GM19467 (cell line): ENCODE results near the gene DSG4.

Experiments
- ATAC-seq: cut with Tn5 transposase; IDR thresholded peaks from one replicate; pipeline ENCODE4 v1.9.1; 2021; ENCODE audit warnings: mild to moderate bottlenecking, moderate library complexity; ENCODE audit not compliant: unreplicated experiment

Gene DSG4

GRCh38 chr18:31403409-31403808, 26.8 kb downstream of the DSG4 start:
- ATAC-seq = no peak

- no peak for ATAC-seq
Observed at GRCh38 chr18:31407649-31408048, 31.1 kb downstream of the DSG4 start.

GRCh38 chr18:31409276-31409675, 32.7 kb downstream of the DSG4 start:
- ATAC-seq = no peak

GRCh38 chr18:31410716-31411483, 34.3 kb downstream of the DSG4 start:
- no peak for ATAC-seq

- ATAC-seq = no peak
Observed at GRCh38 chr18:31413137-31413536, 36.6 kb downstream of the DSG4 start.

GRCh38 chr18:31417850-31418249, 41.3 kb downstream of the DSG4 start:
- ATAC-seq = no peak

GRCh38 chr18:31419457-31419932, 42.9 kb downstream of the DSG4 start:
- no peak for ATAC-seq

- no peak for ATAC-seq
Observed at GRCh38 chr18:31420032-31420431, 43.5 kb downstream of the DSG4 start.

- ATAC-seq = no peak
Observed at GRCh38 chr18:31420524-31420923, 43.9 kb downstream of the DSG4 start.

GRCh38 chr18:31424383-31424988, 47.9 kb downstream of the DSG4 start:
- ATAC-seq = peak; percentile 60

GRCh38 chr18:31426021-31426420, 49.4 kb downstream of the DSG4 start:
- ATAC-seq = no peak

- ATAC-seq = no peak
Observed at GRCh38 chr18:31426871-31427406, 50.4 kb downstream of the DSG4 start.

- no peak for ATAC-seq
Observed at GRCh38 chr18:31428211-31428610, 51.6 kb downstream of the DSG4 start.

GRCh38 chr18:31429623-31430022, 53.0 kb downstream of the DSG4 start:
- no peak for ATAC-seq

- ATAC-seq = no peak
Observed at GRCh38 chr18:31430072-31430471, 53.5 kb downstream of the DSG4 start.

- no peak for ATAC-seq
Observed at GRCh38 chr18:31430554-31430953, 54.0 kb downstream of the DSG4 start.

- no peak for ATAC-seq
Observed at GRCh38 chr18:31432316-31432715, 55.7 kb downstream of the DSG4 start.

- no peak for ATAC-seq
Observed at GRCh38 chr18:31436825-31437224, 60.2 kb downstream of the DSG4 start.

- peak; percentile 61 for ATAC-seq
Observed at GRCh38 chr18:31438402-31438801, 61.8 kb downstream of the DSG4 start.

- no peak for ATAC-seq
Observed at GRCh38 chr18:31439807-31440325, 63.3 kb downstream of the DSG4 start.

- no peak for ATAC-seq
Observed at GRCh38 chr18:31440787-31441186, 64.2 kb downstream of the DSG4 start.

- no peak for ATAC-seq
Observed at GRCh38 chr18:31441493-31441892, 64.9 kb downstream of the DSG4 start.
